CD14-positive monocyte (primary cell): ENCODE measurements around the gene CD163. TPM values are rescaled to one million over a fixed set of nuclear protein-coding genes. Genes with fewer than 3 reads are reported as not detected.

ENCODE experiments used
- DNase-seq, 3 donors: peaks; one replicate each; pipeline ENCODE4 v3.0.0-alpha.2; 2011 to 2022
- H2AFZ ChIP-seq: 2 replicates; pipeline ENCODE4 v1.6.0; 2012; ENCODE audit warnings: mild to moderate bottlenecking, low read depth, low read length, inconsistent platforms; ENCODE audit not compliant: insufficient read depth, poor library complexity, severe bottlenecking
- H3K27ac ChIP-seq, 2 donors: 1 replicate in 1 of 2; 2 replicates in 1 of 2; pipeline ENCODE4 v1.5.1; 2012 to 2013; ENCODE audit warnings: low read length in 2 of 2, control low read depth in 1 of 2, inconsistent platforms in 1 of 2, low read depth in 1 of 2, mild to moderate bottlenecking in 1 of 2
- H3K27me3 ChIP-seq, 2 donors: one replicate each; pipeline versions ENCODE4 v1.6.0 to v1.6.1; 2011 to 2013; ENCODE audit warnings: low read length in 2 of 2; ENCODE audit not compliant: control insufficient read depth in 2 of 2, insufficient read depth in 2 of 2
- H3K36me3 ChIP-seq, 2 donors: replicated peaks in 1 of 2; 1 replicate in 1 of 2; 2 replicates in 1 of 2; pipeline versions ENCODE4 v1.5.1 to v1.6.1; 2012 to 2013; ENCODE audit warnings: low read length in 2 of 2, control low read depth in 1 of 2, inconsistent platforms in 1 of 2, mild to moderate bottlenecking in 1 of 2; ENCODE audit not compliant: insufficient read depth in 2 of 2, control insufficient read depth in 1 of 2
- H3K4me1 ChIP-seq, 2 donors: 1 replicate in 1 of 2; 2 replicates in 1 of 2; pipeline versions ENCODE4 v1.5.1 to v1.6.1; 2012 to 2013; ENCODE audit warnings: low read length in 2 of 2, control low read depth in 1 of 2, inconsistent platforms in 1 of 2, mild to moderate bottlenecking in 1 of 2, moderate library complexity in 1 of 2; ENCODE audit not compliant: insufficient read depth in 2 of 2, control insufficient read depth in 1 of 2
- H3K4me2 ChIP-seq: replicated peaks from 2 replicates; pipeline ENCODE3; 2012; ENCODE audit warnings: low read length, moderate library complexity, mild to moderate bottlenecking; ENCODE audit not compliant: poor library complexity, severe bottlenecking; ENCODE audit errors: extremely low read depth
- H3K4me3 ChIP-seq, 3 experiments: fragments of 200-600 bp in 1 of 3; sonication (generic) in 1 of 3; replicated peaks in 1 of 3; 1 replicate in 2 of 3; 2 replicates in 1 of 3; pipeline ENCODE4 v1.5.1; 2011 to 2013; ENCODE audit warnings: low read length in 3 of 3, mild to moderate bottlenecking in 3 of 3, control low read depth in 2 of 3, low read depth in 2 of 3, inconsistent platforms in 1 of 3, moderate library complexity in 1 of 3
- H3K79me2 ChIP-seq: 2 replicates; pipeline ENCODE4 v1.6.0; 2012; ENCODE audit warnings: mild to moderate bottlenecking, control low read depth, inconsistent platforms, low read length, moderate library complexity; ENCODE audit not compliant: insufficient read depth
- H3K9ac ChIP-seq: 2 replicates; pipeline ENCODE4 v1.6.0; 2017; ENCODE audit warnings: low read length, mild to moderate bottlenecking; ENCODE audit not compliant: insufficient read depth, poor library complexity, severe bottlenecking
- H3K9me3 ChIP-seq, 2 donors: replicated peaks in 1 of 2; 1 replicate in 1 of 2; 2 replicates in 1 of 2; pipeline versions ENCODE4 v1.5.1 to v1.6.1; 2012 to 2013; ENCODE audit warnings: low read length in 2 of 2, control low read depth in 1 of 2; ENCODE audit not compliant: control insufficient read depth in 1 of 2, insufficient read depth in 1 of 2
- H4K20me1 ChIP-seq: 2 replicates; pipeline ENCODE4 v1.6.0; 2012; ENCODE audit warnings: mild to moderate bottlenecking, low read length, control low read depth, moderate library complexity; ENCODE audit not compliant: insufficient read depth
- H3K27ac Mint-ChIP-seq, 7 donors: one replicate each; pipeline ENCODE4 v1.8.0; 2020; ENCODE audit warnings: mild to moderate bottlenecking in 7 of 7, mixed read lengths in 7 of 7, moderate library complexity in 6 of 7, inconsistent platforms in 2 of 7
- H3K27me3 Mint-ChIP-seq, 3 donors: one replicate each; pipeline ENCODE4 v1.8.0; 2021 to 2022; ENCODE audit warnings: low read depth in 3 of 3, mild to moderate bottlenecking in 3 of 3, mixed read lengths in 3 of 3, moderate library complexity in 3 of 3, inconsistent platforms in 1 of 3
- H3K36me3 Mint-ChIP-seq, 2 donors: one replicate each; pipeline ENCODE4 v1.8.0; 2020; ENCODE audit warnings: mixed read lengths in 2 of 2, inconsistent platforms in 1 of 2, mild to moderate bottlenecking in 1 of 2
- H3K4me1 Mint-ChIP-seq: one replicate; pipeline ENCODE4 v1.8.0; 2020; ENCODE audit warnings: mild to moderate bottlenecking, mixed read lengths
- H3K4me3 Mint-ChIP-seq, 2 donors: one replicate each; pipeline ENCODE4 v1.8.0; 2020; ENCODE audit warnings: mild to moderate bottlenecking in 2 of 2, mixed read lengths in 2 of 2, moderate library complexity in 1 of 2
- H3K9me3 Mint-ChIP-seq, 7 donors: one replicate each; pipeline ENCODE4 v1.8.0; 2020 to 2022; ENCODE audit warnings: mixed read lengths in 7 of 7, mild to moderate bottlenecking in 6 of 7, moderate library complexity in 6 of 7, inconsistent platforms in 2 of 7
- CTCF ChIP-seq: fragments of 200-600 bp; IDR thresholded peaks from one replicate; pipeline ENCODE4 v1.8.0; 2022; ENCODE audit warnings: antibody characterized with exemption, mild to moderate bottlenecking
- WGBS: methylation state at CpG from one replicate; pipeline ENCODE4 v1.1.5; 2013; ENCODE audit warnings: missing lambda C conversion rate; ENCODE audit not compliant: insufficient coverage; 5-methylcytosine and 5-hydroxymethylcytosine counted together
- intact Hi-C, 2 donors: fragments of 100-400 bp; cut with micrococcal nuclease; formaldehyde crosslinking; loops; one replicate each; pipeline versions ENCODE4 v1.15.0 to v1.15.1; 2023
- polyA plus RNA-seq, 3 donors: library from polyadenylated mRNA; depleted of rRNA in 1 of 3; unstranded in 2 of 3; stranded (reverse) in 1 of 3; fragments of 300-500 nt in 2 of 3; fragments of >200 nt in 1 of 3; fragmentation: Illumina TruSeq in 2 of 3; gene quantifications; 1 replicate in 2 of 3; 2 replicates in 1 of 3; pipeline ENCODE4 v1.2.3, GENCODE V29; 2012 to 2021

Gene CD163
- polyA plus RNA-seq, 3 donors = 119 to 130 (median 123) TPM

- intact Hi-C loops = loop anchor here in 1 of 2 donors (10.0 kb wide), 1 partner anchor 306 kb away; no protein-coding TSS in a partner anchor
- H3K4me3 Mint-ChIP-seq = no peak overlapping the region
- no CpG with 5 or more reads among the region's 7 CpGs for WGBS
These were observed 52.9 kb downstream of the CD163 start for GRCh38 chr12:7450667-7451066.

GRCh38 chr12:7448099-7448498, 55.5 kb downstream of the CD163 start:
- no peaks in the 10 kb centered on the region for H3K36me3 ChIP-seq
- H3K9me3 Mint-ChIP-seq = peaks cover 0 to 2% (median 0%) of the 10 kb centered on the region in 7 donors
- H3K4me2 ChIP-seq = no peak overlapping the region
- no peak for TF ChIP-seq CTCF
- no peak overlapping the region for H3K27ac Mint-ChIP-seq
- no peak for DNase-seq
- peaks cover 0 to 3% of the 10 kb centered on the region in 2 donors for H3K9me3 ChIP-seq
- no peak overlapping the region for H3K4me3 ChIP-seq
- H3K9ac ChIP-seq = no peak overlapping the region
- peaks cover 13 to 20% of the 10 kb centered on the region in 2 donors for H3K4me1 ChIP-seq
- H3K27me3 Mint-ChIP-seq = no peaks in the 10 kb centered on the region
- H4K20me1 ChIP-seq = no peaks in the 10 kb centered on the region
- no peak overlapping the region for H3K4me3 Mint-ChIP-seq
- no peaks in the 10 kb centered on the region for H3K27me3 ChIP-seq
- no peak overlapping the region for H3K27ac ChIP-seq
- no peaks in the 10 kb centered on the region for H3K36me3 Mint-ChIP-seq
- no CpG with 5 or more reads among the region's 1 CpG for WGBS
- intact Hi-C loops = no loop called here
- no peaks in the 10 kb centered on the region for H3K79me2 ChIP-seq
- H2AFZ ChIP-seq = no peak overlapping the region
- H3K4me1 Mint-ChIP-seq = peaks cover 19% of the 10 kb centered on the region

More at GRCh38 chr12:7450667-7451066, 52.9 kb downstream of the CD163 start:
- peaks cover 4% of the 10 kb centered on the region for H3K4me1 Mint-ChIP-seq
- peaks cover 0 to 7% of the 10 kb centered on the region in 2 donors for H3K9me3 ChIP-seq
- TF ChIP-seq CTCF = no peak
- peaks cover 3 to 6% of the 10 kb centered on the region in 2 donors for H3K4me1 ChIP-seq
- H3K27me3 Mint-ChIP-seq = peaks cover 0 to 2% (median 0%) of the 10 kb centered on the region in 3 donors
- no peak overlapping the region for H3K27ac ChIP-seq
- no peak overlapping the region for H3K4me3 ChIP-seq
- no peaks in the 10 kb centered on the region for H3K36me3 Mint-ChIP-seq
- no peak overlapping the region for H3K27ac Mint-ChIP-seq
- H4K20me1 ChIP-seq = no peaks in the 10 kb centered on the region
- DNase-seq = no peak
- no peaks in the 10 kb centered on the region for H3K79me2 ChIP-seq
- no peak overlapping the region for H2AFZ ChIP-seq
- no peaks in the 10 kb centered on the region for H3K27me3 ChIP-seq
- H3K9me3 Mint-ChIP-seq = peaks cover 0 to 2% (median 0%) of the 10 kb centered on the region in 7 donors
- no peaks in the 10 kb centered on the region for H3K36me3 ChIP-seq
- H3K4me2 ChIP-seq = no peak overlapping the region
- no peak overlapping the region for H3K9ac ChIP-seq
